ENCODE data around the gene UBE2E2.

UBE2E2 gene

DNA sequence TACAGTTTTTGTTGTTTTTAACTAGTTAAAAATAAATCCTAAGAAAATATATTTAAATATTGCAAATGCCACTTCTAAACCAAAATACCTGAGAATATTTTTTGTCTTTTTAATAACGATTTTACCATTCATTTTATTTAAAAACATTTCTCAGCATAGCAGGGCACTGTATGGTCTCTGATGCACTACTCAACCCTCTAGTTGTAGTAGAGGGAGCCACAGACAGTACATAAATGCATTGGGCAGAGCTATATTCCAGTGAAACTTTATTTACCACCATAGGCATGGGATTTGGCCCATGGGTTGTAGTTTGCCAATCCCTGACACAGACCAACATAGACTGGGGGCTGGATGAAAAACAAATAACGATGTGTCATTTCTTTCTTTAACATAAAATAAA is 388.2 kb downstream of the UBE2E2 start:
- Histone ChIP-seq H3K4me3 (ENCODE audit: insufficient read length, low read depth) (no peak overlapping the region), H3K27me3 (ENCODE audit: insufficient read depth, insufficient read length) (no peaks in the 10 kb centered on the region), H3K9me3 (ENCODE audit: insufficient read depth, low read length) (no peaks in the 10 kb centered on the region; the same call in 1 of the 2 replicates), H3K9ac (ENCODE audit: insufficient read length, low read depth) (no peak overlapping the region), H3K36me3 (ENCODE audit: insufficient read depth, insufficient read length, low read length) (peaks cover under 1% of the 10 kb centered on the region), H3K4me1 (ENCODE audit: insufficient read depth, insufficient read length) (no peaks in the 10 kb centered on the region)
- TF ChIP-seq SUZ12 (IDR thresholded peaks at IDR 0.05; ENCODE audit: extremely low read depth, insufficient read depth, insufficient read length) = no peak
- TF ChIP-seq ZNF274 (IDR thresholded peaks at IDR 0.05; ENCODE audit: low read depth, low read length) = no peak
- no peak for TF ChIP-seq YY1 (IDR thresholded peaks at IDR 0.05; ENCODE audit: insufficient read depth, insufficient read length)
- no peak for DNase-seq (ENCODE audit: low read depth, low spot score)

- H3K27me3 ChIP-seq (ENCODE audit: insufficient read depth, insufficient read length) = no peaks in the 10 kb centered on the region
- H3K9me3 ChIP-seq (ENCODE audit: insufficient read depth, low read length) = no peaks in the 10 kb centered on the region; the same call in 1 of the 2 replicates
- no peak overlapping the region for H3K4me3 ChIP-seq (ENCODE audit: insufficient read length, low read depth)
- H3K9ac ChIP-seq (ENCODE audit: insufficient read length, low read depth) = no peak overlapping the region
- DNase-seq (ENCODE audit: low read depth, low spot score) = no peak
- H3K4me1 ChIP-seq (ENCODE audit: insufficient read depth, insufficient read length) = no peaks in the 10 kb centered on the region
- no peak for TF ChIP-seq YY1 (IDR thresholded peaks at IDR 0.05; ENCODE audit: insufficient read depth, insufficient read length)
- no peak for TF ChIP-seq SUZ12 (IDR thresholded peaks at IDR 0.05; ENCODE audit: extremely low read depth, insufficient read depth, insufficient read length)
- TF ChIP-seq ZNF274 (IDR thresholded peaks at IDR 0.05; ENCODE audit: low read depth, low read length) = no peak
- peaks cover 6% of the 10 kb centered on the region for H3K36me3 ChIP-seq (ENCODE audit: insufficient read depth, insufficient read length, low read length)
Observed at GRCh38 chr3:23592961-23593931, 390.1 kb downstream of the UBE2E2 start.

- H3K9me3 ChIP-seq (ENCODE audit: insufficient read depth, low read length) = no peaks in the 10 kb centered on the region; the same call in 1 of the 2 replicates
- H3K4me3 ChIP-seq (ENCODE audit: insufficient read length, low read depth) = no peak overlapping the region
- H3K27me3 ChIP-seq (ENCODE audit: insufficient read depth, insufficient read length) = no peaks in the 10 kb centered on the region
- TF ChIP-seq ZNF274 (IDR thresholded peaks at IDR 0.05; ENCODE audit: low read depth, low read length) (no peak), SUZ12 (IDR thresholded peaks at IDR 0.05; ENCODE audit: extremely low read depth, insufficient read depth, insufficient read length) (no peak)
- peaks cover 6% of the 10 kb centered on the region for H3K36me3 ChIP-seq (ENCODE audit: insufficient read depth, insufficient read length, low read length)
- no peak overlapping the region for H3K9ac ChIP-seq (ENCODE audit: insufficient read length, low read depth)
- DNase-seq (ENCODE audit: low read depth, low spot score) = no peak
- H3K4me1 ChIP-seq (ENCODE audit: insufficient read depth, insufficient read length) = no peaks in the 10 kb centered on the region
Observed at GRCh38 chr3:23594066-23594465, 390.9 kb downstream of the UBE2E2 start.

- Histone ChIP-seq H3K4me3 (ENCODE audit: insufficient read length, low read depth) (no peak overlapping the region), H3K9me3 (ENCODE audit: insufficient read depth, low read length) (no peaks in the 10 kb centered on the region; the same call in 1 of the 2 replicates), H3K4me1 (ENCODE audit: insufficient read depth, insufficient read length) (no peaks in the 10 kb centered on the region), H3K36me3 (ENCODE audit: insufficient read depth, insufficient read length, low read length) (peaks cover 6% of the 10 kb centered on the region), H3K27me3 (ENCODE audit: insufficient read depth, insufficient read length) (no peaks in the 10 kb centered on the region), H3K9ac (ENCODE audit: insufficient read length, low read depth) (no peak overlapping the region)
- TF ChIP-seq ZNF274 (IDR thresholded peaks at IDR 0.05; ENCODE audit: low read depth, low read length) (no peak), SUZ12 (IDR thresholded peaks at IDR 0.05; ENCODE audit: extremely low read depth, insufficient read depth, insufficient read length) (no peak), YY1 (IDR thresholded peaks at IDR 0.05; ENCODE audit: insufficient read depth, insufficient read length) (no peak)
- no peak for DNase-seq (ENCODE audit: low read depth, low spot score)
Observed at GRCh38 chr3:23594894-23595670, 392.0 kb downstream of the UBE2E2 start.

GRCh38 chr3:23595851-23596250 is 392.7 kb downstream of the UBE2E2 start:
- no peak for DNase-seq (ENCODE audit: low read depth, low spot score)
- no peak for TF ChIP-seq SUZ12 (IDR thresholded peaks at IDR 0.05; ENCODE audit: extremely low read depth, insufficient read depth, insufficient read length)
- TF ChIP-seq ZNF274 (IDR thresholded peaks at IDR 0.05; ENCODE audit: low read depth, low read length) = no peak
- TF ChIP-seq YY1 (IDR thresholded peaks at IDR 0.05; ENCODE audit: insufficient read depth, insufficient read length) = no peak
- no peaks in the 10 kb centered on the region; the same call in 1 of the 2 replicates for H3K9me3 ChIP-seq (ENCODE audit: insufficient read depth, low read length)

GRCh38 chr3:23600167-23600871 is 397.2 kb downstream of the UBE2E2 start:
- H3K27me3 ChIP-seq (ENCODE audit: insufficient read depth, insufficient read length) = no peaks in the 10 kb centered on the region
- TF ChIP-seq SUZ12 (IDR thresholded peaks at IDR 0.05; ENCODE audit: extremely low read depth, insufficient read depth, insufficient read length) (no peak), YY1 (IDR thresholded peaks at IDR 0.05; ENCODE audit: insufficient read depth, insufficient read length) (no peak), ZNF274 (IDR thresholded peaks at IDR 0.05; ENCODE audit: low read depth, low read length) (no peak)
- peaks cover 6% of the 10 kb centered on the region for H3K36me3 ChIP-seq (ENCODE audit: insufficient read depth, insufficient read length, low read length)
- no peak overlapping the region for H3K9ac ChIP-seq (ENCODE audit: insufficient read length, low read depth)
- no peaks in the 10 kb centered on the region for H3K4me1 ChIP-seq (ENCODE audit: insufficient read depth, insufficient read length)
- H3K4me3 ChIP-seq (ENCODE audit: insufficient read length, low read depth) = no peak overlapping the region
- H3K9me3 ChIP-seq (ENCODE audit: insufficient read depth, low read length) = no peaks in the 10 kb centered on the region; the same call in 1 of the 2 replicates
- DNase-seq (ENCODE audit: low read depth, low spot score) = no peak

More at GRCh38 chr3:23595851-23596250, 392.7 kb downstream of the UBE2E2 start:
- H3K36me3 ChIP-seq (ENCODE audit: insufficient read depth, insufficient read length, low read length) = peaks cover 6% of the 10 kb centered on the region
- no peak overlapping the region for H3K9ac ChIP-seq (ENCODE audit: insufficient read length, low read depth)
- H3K27me3 ChIP-seq (ENCODE audit: insufficient read depth, insufficient read length) = no peaks in the 10 kb centered on the region
- H3K4me3 ChIP-seq (ENCODE audit: insufficient read length, low read depth) = no peak overlapping the region
- no peaks in the 10 kb centered on the region for H3K4me1 ChIP-seq (ENCODE audit: insufficient read depth, insufficient read length)

All from NT2/D1 (cell line).